HUES6 (cell line): ENCODE measurements around the gene ALG1.

ENCODE experiments used
- H3K27ac ChIP-seq: 2 replicates; pipeline ENCODE4 v1.7.0; 2013; ENCODE audit warnings: low read depth, mild to moderate bottlenecking, low read length, inconsistent platforms
- H3K27me3 ChIP-seq: 2 replicates; pipeline ENCODE4 v1.6.1; 2013; ENCODE audit warnings: low read length; ENCODE audit not compliant: control insufficient read depth, insufficient read depth
- H3K36me3 ChIP-seq: 2 replicates; pipeline ENCODE4 v1.6.1; 2013; ENCODE audit warnings: low read length; ENCODE audit not compliant: control insufficient read depth, insufficient read depth
- H3K4me1 ChIP-seq: 2 replicates; pipeline ENCODE4 v1.6.1; 2013; ENCODE audit warnings: low read length; ENCODE audit not compliant: control insufficient read depth, insufficient read depth
- H3K4me3 ChIP-seq: 2 replicates; pipeline ENCODE4 v1.5.1; 2013; ENCODE audit warnings: low read depth, low read length
- H3K9ac ChIP-seq: one replicate; pipeline ENCODE4 v1.6.1; 2013; ENCODE audit warnings: mild to moderate bottlenecking, low read length
- H3K9me3 ChIP-seq: 2 replicates; pipeline ENCODE4 v1.6.1; 2013; ENCODE audit warnings: low read depth, low read length; ENCODE audit not compliant: control insufficient read depth, insufficient read depth

Gene ALG1

DNA sequence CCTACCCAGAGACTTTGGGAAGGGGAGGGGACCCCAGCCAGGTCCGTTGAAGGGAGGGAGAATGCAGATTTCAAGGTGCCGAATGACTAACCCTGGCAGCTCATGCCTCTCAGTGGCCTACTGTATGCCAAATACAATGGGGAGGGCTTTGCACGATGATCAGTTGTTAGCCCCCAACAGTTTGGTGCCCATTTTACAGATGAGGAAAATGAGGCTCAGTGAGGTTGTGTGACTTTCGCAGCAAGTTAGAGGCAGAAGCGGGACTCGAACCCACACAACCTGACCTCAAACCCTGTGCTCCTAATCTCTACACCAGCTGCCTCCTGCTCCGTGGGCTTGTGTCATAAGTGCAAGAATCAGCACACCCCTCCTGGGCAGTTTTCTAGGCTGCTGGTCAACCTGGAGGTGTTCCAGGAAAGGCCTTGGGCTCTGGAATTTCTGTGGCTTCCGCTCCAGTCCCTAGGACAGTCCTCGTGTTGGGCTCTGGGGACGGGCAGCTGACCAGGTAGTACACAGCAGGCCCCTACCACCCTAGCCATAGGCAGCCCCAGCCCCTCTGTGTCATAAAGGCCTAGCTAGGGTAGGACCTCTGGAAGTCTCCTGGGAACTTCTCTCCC is 26.0 kb upstream of the ALG1 start:
- H3K9ac ChIP-seq: no peak overlapping the region
- no peaks in the 10 kb centered on the region for H3K9me3 ChIP-seq
- no peaks in the 10 kb centered on the region for H3K4me1 ChIP-seq
- no peaks in the 10 kb centered on the region for H3K36me3 ChIP-seq
- H3K27me3 ChIP-seq: no peaks in the 10 kb centered on the region
- H3K4me3 ChIP-seq: no peak overlapping the region
- H3K27ac ChIP-seq: no peak overlapping the region

DNA sequence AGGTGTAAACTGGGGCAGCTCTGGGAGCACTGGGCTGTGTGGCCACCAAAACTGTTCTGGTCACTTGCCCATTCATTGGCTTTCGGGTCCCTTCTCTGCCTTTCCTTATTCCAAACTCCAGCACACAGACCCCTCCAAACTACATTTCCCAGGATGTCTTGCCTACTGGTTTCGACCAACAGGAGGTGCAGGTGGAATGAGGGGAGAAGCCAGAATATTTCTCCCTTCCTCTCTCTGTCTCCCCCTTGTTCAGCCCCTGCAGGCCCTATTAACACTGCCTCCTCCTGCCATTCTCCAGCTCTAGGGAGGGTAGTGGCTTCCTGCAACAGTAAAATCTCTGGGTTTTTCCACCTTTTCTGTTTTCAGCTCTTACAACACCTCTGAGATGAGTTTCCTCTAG is 24.7 kb upstream of the ALG1 start:
- Histone ChIP-seq H3K36me3 (no peaks in the 10 kb centered on the region), H3K9me3 (no peaks in the 10 kb centered on the region), H3K27ac (no peak overlapping the region), H3K9ac (no peak overlapping the region), H3K27me3 (no peaks in the 10 kb centered on the region), H3K4me3 (no peak overlapping the region), H3K4me1 (no peaks in the 10 kb centered on the region)

DNA sequence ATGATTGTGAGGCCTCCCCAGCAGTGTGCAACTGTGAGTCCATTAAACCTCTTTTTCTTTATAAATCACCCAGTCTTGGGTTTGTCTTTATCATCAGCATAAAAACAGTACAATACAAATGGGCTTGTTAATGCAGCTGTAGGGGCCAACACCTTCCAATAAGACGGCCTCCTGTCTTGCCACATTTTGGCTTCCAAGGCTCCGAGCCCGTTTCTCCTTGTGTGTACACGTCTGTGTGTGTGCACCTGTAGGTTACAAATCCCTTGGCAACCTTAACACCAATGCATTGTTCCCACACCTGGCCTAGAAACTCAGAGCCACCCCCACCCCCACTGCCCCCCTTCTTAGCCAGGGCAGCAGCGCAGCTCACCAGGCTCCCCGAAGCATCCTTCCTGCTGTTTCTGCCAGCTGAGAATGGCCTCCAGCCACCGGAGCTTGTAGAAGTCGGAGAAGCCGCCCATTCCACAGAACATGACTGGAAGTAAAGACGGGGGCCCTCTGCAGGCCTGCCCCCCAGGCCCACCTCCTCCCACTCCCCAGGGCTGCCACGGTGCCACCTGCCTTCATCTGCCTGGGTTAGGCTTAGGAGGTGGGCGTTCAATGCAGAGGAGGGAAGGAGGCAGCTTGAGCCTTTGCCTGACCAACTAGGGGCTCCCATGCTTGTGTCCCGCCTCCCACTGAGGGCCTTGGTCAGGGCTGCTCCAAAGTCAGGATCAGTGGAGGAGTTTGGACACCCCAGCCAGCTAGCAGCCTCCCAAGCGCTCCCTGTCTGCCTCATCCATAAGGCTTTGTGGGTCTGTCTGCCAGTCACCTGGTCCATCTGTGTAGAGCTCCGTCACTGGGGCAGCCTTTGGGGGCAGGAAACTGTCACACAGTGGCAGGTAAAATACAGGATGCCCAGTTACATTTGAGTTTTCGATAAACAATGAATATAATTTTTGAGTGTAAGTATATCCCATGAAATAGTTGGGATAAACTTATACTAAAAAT is 16.5 kb upstream of the ALG1 start:
- no peaks in the 10 kb centered on the region for H3K36me3 ChIP-seq
- no peak overlapping the region for H3K9ac ChIP-seq
- no peak overlapping the region for H3K27ac ChIP-seq
- no peaks in the 10 kb centered on the region for H3K9me3 ChIP-seq
- peaks cover 12% of the 10 kb centered on the region for H3K4me1 ChIP-seq
- H3K27me3 ChIP-seq: no peaks in the 10 kb centered on the region
- no peak overlapping the region for H3K4me3 ChIP-seq

DNA sequence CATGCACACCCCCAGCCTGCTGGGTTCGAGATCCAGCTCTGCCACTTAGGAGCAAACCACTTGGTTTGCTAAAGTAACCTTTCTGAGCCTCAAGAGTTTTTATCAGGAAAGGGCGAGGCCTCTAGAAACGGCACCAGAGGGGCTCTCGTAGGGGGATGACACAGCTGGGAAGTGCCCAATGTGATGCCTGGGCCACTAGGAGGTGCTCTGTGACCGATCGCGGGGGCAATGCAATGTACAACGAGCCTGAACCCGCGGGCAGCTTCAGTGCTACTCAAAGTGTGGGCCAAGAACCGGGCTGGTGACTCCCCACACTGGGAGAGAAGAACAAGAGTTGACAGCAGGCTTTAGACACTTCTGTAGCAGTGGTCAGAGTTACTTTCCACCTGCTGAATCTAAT is 15.3 kb upstream of the ALG1 start:
- Histone ChIP-seq H3K9me3 (no peaks in the 10 kb centered on the region), H3K36me3 (no peaks in the 10 kb centered on the region), H3K4me1 (peaks cover 14% of the 10 kb centered on the region), H3K27me3 (no peaks in the 10 kb centered on the region), H3K4me3 (no peak overlapping the region), H3K27ac (no peak overlapping the region), H3K9ac (no peak overlapping the region)

DNA sequence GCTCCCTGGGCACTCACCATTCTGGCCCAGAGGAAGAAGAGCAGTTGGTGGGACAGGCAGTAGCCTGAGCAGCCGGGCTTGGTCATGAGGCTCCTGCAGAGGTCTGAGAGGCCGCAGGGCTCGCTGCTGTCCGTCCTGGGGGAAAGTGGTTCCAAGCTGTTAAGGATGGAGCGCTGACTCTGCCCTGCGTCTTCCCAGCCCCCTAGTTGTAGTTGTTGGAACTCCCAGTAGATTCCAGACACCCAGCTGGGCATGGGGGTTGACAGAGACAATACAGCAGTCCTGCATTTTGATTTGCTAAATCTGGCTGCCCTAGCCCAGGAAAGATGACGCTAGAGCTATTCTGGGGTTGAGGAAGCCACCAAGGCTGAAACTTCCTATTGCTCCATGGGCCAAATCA is 13.2 kb upstream of the ALG1 start:
- Histone ChIP-seq H3K27me3 (no peaks in the 10 kb centered on the region), H3K9ac (no peak overlapping the region), H3K4me3 (no peak overlapping the region), H3K36me3 (no peaks in the 10 kb centered on the region), H3K4me1 (peaks cover 14% of the 10 kb centered on the region), H3K27ac (no peak overlapping the region), H3K9me3 (no peaks in the 10 kb centered on the region)

DNA sequence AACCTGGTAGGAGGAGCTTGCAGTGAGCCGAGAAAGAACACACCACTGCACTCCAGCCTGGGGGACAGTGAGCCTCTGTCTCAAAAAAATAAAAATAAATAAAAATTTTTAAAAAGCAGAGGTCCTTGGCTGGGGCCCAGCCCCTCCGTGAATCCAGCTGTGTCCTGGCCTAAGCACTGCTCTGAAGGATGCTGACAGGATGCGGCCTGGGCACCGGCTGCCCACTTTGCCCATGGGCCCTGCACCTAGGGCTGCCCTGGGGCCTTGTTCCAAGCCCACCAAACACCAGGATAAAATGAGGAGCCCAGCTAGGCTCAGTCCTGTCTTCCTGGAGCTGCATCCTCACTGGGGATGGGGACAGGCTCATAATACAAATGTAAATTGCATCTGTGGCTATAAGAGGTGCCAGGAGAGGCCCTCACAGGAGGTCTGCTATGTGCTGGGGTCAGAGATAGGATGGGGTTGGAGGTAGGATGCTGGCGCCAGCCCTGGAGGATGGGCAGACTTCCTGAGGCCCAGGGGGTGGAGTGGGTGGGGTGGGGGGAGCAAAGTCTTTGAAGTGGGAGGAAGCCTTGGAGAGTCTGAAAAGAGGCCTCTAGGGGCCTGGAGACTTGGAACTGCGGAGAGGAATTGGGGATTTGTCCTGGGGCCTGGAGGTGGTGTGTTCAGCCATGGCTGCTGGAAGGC is 12.1 kb upstream of the ALG1 start:
- no peaks in the 10 kb centered on the region for H3K36me3 ChIP-seq
- H3K27ac ChIP-seq: peak overlapping the region; percentile 49; the same call in 1 of the 2 replicates
- H3K4me3 ChIP-seq: no peak overlapping the region
- no peaks in the 10 kb centered on the region for H3K27me3 ChIP-seq
- peaks cover 14% of the 10 kb centered on the region for H3K4me1 ChIP-seq
- peak overlapping the region; percentile 23 for H3K9ac ChIP-seq
- H3K9me3 ChIP-seq: no peaks in the 10 kb centered on the region

DNA sequence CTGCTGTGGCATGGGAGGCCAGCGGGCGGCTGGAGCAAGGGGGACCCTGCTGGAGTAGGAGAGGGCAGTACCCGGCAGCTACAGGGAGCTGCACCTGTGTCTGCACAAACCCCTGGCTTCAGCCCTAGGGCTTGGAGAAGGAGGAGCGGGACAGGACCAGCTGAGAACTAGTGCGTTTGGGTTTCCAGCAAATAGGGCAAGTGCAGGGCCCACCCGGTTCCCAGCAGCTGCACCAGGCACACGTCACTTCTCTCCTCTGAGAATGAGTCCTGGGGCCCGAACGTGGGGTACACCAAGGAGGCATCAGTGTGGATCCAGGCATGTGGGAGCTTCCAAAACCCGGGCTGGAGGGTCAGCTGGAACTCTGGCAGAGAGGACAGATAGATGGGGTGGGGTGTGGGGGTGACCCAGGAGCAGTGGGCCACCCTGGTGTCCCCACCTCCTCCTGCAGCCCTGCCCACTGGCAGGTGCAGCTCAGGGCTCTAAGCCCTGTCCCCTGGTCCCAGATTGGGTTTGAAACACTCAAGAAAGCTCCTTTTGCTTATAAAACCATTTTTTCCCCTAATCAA is 11.5 kb upstream of the ALG1 start:
- no peaks in the 10 kb centered on the region for H3K27me3 ChIP-seq
- peak overlapping the region; percentile 49; the same call in 1 of the 2 replicates for H3K27ac ChIP-seq
- H3K9me3 ChIP-seq: no peaks in the 10 kb centered on the region
- H3K4me1 ChIP-seq: peaks cover 14% of the 10 kb centered on the region
- H3K4me3 ChIP-seq: no peak overlapping the region
- H3K36me3 ChIP-seq: no peaks in the 10 kb centered on the region
- H3K9ac ChIP-seq: peak overlapping the region; percentile 23

DNA sequence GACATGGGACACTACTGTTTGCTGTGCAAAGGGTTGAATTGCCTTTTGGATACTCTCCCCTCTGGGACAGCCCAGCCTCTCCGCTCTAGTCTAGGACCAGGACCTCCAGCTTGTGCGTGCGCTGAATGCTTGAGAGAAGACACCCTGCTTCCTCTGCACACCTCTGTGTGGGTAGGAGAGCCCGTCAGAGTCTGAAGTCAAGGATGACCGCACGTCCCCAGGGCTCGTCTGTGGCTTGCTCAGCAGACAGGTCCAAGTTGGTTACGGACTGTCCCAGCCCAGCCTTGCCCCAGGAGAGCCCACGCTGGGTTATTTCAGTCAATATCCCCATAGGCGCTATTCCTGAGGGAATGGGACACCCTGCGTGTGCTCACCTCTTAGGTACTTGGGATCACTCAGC is 9.6 kb upstream of the ALG1 start:
- Histone ChIP-seq H3K9ac (no peak overlapping the region), H3K36me3 (no peaks in the 10 kb centered on the region), H3K9me3 (no peaks in the 10 kb centered on the region), H3K4me3 (no peak overlapping the region), H3K4me1 (peaks cover 14% of the 10 kb centered on the region), H3K27me3 (no peaks in the 10 kb centered on the region), H3K27ac (no peak overlapping the region)

DNA sequence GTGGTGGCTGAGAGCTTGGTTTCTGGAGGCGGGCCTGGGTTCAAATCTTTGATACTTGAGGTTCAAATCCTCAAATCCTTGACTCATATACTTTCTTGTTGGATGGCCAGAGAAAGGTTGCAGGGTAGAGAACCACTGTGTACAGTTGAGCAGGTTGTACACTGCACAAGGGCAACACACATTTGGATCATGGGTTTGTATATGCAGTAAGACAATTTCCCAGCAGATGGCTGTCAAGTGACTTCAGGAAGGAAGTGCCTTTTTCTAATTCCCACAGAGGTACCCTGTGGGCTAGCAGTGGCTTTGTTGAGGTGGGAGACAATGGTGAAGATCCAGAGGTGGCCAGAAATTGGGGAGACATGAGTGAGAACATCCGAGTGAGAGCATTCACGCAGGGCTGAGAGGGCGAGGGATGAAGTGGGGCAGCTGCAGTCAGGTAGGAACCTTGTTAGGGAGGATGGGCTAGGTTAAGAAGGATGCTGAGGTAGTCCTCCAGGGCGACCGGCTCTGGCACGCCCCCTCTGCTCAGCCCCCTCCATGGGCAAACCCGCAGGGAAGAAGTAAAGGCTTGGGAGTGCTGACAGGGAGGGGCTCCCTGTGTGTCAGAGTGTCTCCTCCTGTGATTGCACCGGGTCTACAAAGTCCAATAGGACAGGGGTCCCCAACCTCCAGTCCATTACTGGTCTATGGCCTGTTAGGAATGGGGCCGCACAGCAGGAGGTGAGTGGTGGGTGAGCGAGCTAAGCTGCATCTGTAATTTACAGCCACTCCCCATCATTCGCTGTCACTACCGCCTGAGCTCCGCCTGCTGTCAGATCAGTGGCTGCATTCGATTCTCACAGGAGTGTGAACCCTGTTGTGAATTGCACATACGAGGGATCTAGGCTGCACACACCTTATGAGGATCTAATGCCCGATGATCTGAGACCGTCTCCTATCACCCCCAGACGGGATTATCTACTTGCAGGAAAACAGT is 8.6 kb upstream of the ALG1 start:
- Histone ChIP-seq H3K36me3 (no peaks in the 10 kb centered on the region), H3K9me3 (no peaks in the 10 kb centered on the region), H3K9ac (no peak overlapping the region), H3K4me1 (peaks cover 14% of the 10 kb centered on the region), H3K27ac (no peak overlapping the region), H3K4me3 (no peak overlapping the region), H3K27me3 (no peaks in the 10 kb centered on the region)

DNA sequence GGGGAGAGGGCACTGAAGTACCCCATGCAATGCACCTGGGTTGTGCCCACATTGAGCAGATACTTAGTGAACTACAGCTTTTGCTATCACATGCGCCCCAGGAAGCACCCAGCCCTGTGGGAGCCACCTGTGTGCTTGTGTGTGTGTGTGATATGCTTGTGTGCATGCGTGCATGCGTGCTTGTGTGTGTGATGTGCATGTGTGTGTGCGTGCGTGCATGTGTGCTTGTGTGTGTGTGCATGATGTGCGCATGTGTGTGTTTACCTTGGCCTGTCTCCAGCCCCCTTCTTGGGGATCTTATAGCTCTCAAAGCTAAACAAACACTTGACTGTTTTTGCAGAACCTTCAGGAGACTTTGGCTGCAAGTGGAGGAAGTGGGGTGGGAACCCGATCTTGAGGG is 6.7 kb upstream of the ALG1 start:
- Histone ChIP-seq H3K27me3 (no peaks in the 10 kb centered on the region), H3K4me1 (peaks cover 5% of the 10 kb centered on the region), H3K36me3 (no peaks in the 10 kb centered on the region), H3K9ac (no peak overlapping the region), H3K27ac (no peak overlapping the region), H3K4me3 (no peak overlapping the region), H3K9me3 (no peaks in the 10 kb centered on the region)
